Osteoblast (primary cell): ENCODE results near the gene UST. TPM values are rescaled to one million over a fixed set of nuclear protein-coding genes. Genes with fewer than 3 reads are reported as not detected.

ENCODE experiments used
- DNase-seq: peaks from one replicate; pipeline ENCODE4 v3.0.0; 2011; ENCODE audit warnings: low spot score, mixed read lengths; ENCODE audit not compliant: insufficient read length; ENCODE audit errors: missing footprints
- H2AFZ ChIP-seq: 2 replicates; pipeline ENCODE4 v1.6.0; 2011; ENCODE audit warnings: mild to moderate bottlenecking, low read length
- H3K27ac ChIP-seq: 2 replicates; pipeline ENCODE4 v1.5.1; 2011; ENCODE audit warnings: mild to moderate bottlenecking, low read depth, low read length, moderate library complexity
- H3K27me3 ChIP-seq: 2 replicates; pipeline ENCODE4 v1.6.0; 2012; ENCODE audit warnings: mild to moderate bottlenecking, control low read depth, inconsistent platforms, low read length, moderate library complexity; ENCODE audit not compliant: insufficient read depth
- H3K36me3 ChIP-seq: 2 replicates; pipeline ENCODE4 v1.5.1; 2011; ENCODE audit warnings: mild to moderate bottlenecking, low read length, control low read depth, moderate library complexity; ENCODE audit not compliant: insufficient read depth
- H3K4me1 ChIP-seq: 2 replicates; pipeline ENCODE4 v1.5.1; 2011; ENCODE audit warnings: mild to moderate bottlenecking, low read length, control low read depth, moderate library complexity; ENCODE audit not compliant: insufficient read depth
- H3K4me2 ChIP-seq: 2 replicates; pipeline ENCODE4 v1.6.0; 2011; ENCODE audit warnings: mild to moderate bottlenecking, low read length; ENCODE audit not compliant: insufficient read depth
- H3K4me3 ChIP-seq: fragments of 200-600 bp; sonication (generic); 3 replicates; pipeline ENCODE4 v1.5.1; 2012; ENCODE audit warnings: mild to moderate bottlenecking, low read length, inconsistent platforms; ENCODE audit not compliant: insufficient read depth
- H3K79me2 ChIP-seq: 2 replicates; pipeline ENCODE4 v1.6.0; 2012; ENCODE audit warnings: mild to moderate bottlenecking, low read length, control low read depth, inconsistent platforms; ENCODE audit not compliant: insufficient read depth
- H3K9me3 ChIP-seq: 2 replicates; pipeline ENCODE4 v1.5.1; 2011; ENCODE audit warnings: low read depth, low read length, control low read depth
- H4K20me1 ChIP-seq: 2 replicates; pipeline ENCODE4 v1.6.0; 2012; ENCODE audit warnings: mild to moderate bottlenecking, low read length, control low read depth; ENCODE audit not compliant: insufficient read depth
- total RNA-seq: library from RNA; depleted of rRNA; stranded (reverse); fragments of >200 nt; gene quantifications from 2 replicates; pipeline ENCODE4 v1.2.3, GENCODE V29; 2012
- TF ChIP-seq, protein P1 (sequence below): IDR thresholded peaks from 2 replicates; pipeline ENCODE4 v1.5.1; 2011; ENCODE audit warnings: mild to moderate bottlenecking, low read depth, low read length, moderate library complexity; ENCODE audit errors: extremely low read depth

The UST gene
- total RNA-seq, 1 donor = 18.1 TPM

- H3K27me3 ChIP-seq = no peaks in the 10 kb centered on the region
- no peaks in the 10 kb centered on the region for H3K79me2 ChIP-seq
- no peaks in the 10 kb centered on the region for H4K20me1 ChIP-seq
- peaks cover 10% of the 10 kb centered on the region for H3K4me1 ChIP-seq
- TF ChIP-seq, protein P1, sequence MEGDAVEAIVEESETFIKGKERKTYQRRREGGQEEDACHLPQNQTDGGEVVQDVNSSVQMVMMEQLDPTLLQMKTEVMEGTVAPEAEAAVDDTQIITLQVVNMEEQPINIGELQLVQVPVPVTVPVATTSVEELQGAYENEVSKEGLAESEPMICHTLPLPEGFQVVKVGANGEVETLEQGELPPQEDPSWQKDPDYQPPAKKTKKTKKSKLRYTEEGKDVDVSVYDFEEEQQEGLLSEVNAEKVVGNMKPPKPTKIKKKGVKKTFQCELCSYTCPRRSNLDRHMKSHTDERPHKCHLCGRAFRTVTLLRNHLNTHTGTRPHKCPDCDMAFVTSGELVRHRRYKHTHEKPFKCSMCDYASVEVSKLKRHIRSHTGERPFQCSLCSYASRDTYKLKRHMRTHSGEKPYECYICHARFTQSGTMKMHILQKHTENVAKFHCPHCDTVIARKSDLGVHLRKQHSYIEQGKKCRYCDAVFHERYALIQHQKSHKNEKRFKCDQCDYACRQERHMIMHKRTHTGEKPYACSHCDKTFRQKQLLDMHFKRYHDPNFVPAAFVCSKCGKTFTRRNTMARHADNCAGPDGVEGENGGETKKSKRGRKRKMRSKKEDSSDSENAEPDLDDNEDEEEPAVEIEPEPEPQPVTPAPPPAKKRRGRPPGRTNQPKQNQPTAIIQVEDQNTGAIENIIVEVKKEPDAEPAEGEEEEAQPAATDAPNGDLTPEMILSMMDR = no peak
- DNase-seq = no peak
- no peak overlapping the region for H2AFZ ChIP-seq
- no peak overlapping the region for H3K27ac ChIP-seq
- H3K9me3 ChIP-seq = no peaks in the 10 kb centered on the region
- H3K4me3 ChIP-seq = no peak overlapping the region
- no peak overlapping the region for H3K4me2 ChIP-seq
- H3K36me3 ChIP-seq = no peaks in the 10 kb centered on the region
Measured at GRCh38 chr6:148963738-148964137, 216.9 kb downstream of the UST start.

GRCh38 chr6:148964467-148964866 lies 217.6 kb downstream of the UST start:
- TF ChIP-seq, protein P1 = no peak
- Histone ChIP-seq H3K27me3 (no peaks in the 10 kb centered on the region), H3K4me2 (no peak overlapping the region), H3K4me1 (peaks cover 17% of the 10 kb centered on the region), H2AFZ (no peak overlapping the region), H3K36me3 (no peaks in the 10 kb centered on the region), H3K79me2 (no peaks in the 10 kb centered on the region), H3K27ac (no peak overlapping the region), H3K9me3 (no peaks in the 10 kb centered on the region), H4K20me1 (no peaks in the 10 kb centered on the region), H3K4me3 (no peak overlapping the region)
- DNase-seq = no peak

GRCh38 chr6:148965287-148965686 lies 218.5 kb downstream of the UST start:
- no peak overlapping the region for H3K27ac ChIP-seq
- DNase-seq = peak; percentile 46
- H2AFZ ChIP-seq = no peak overlapping the region
- no peak overlapping the region for H3K4me2 ChIP-seq
- H4K20me1 ChIP-seq = no peaks in the 10 kb centered on the region
- no peaks in the 10 kb centered on the region for H3K36me3 ChIP-seq
- H3K9me3 ChIP-seq = no peaks in the 10 kb centered on the region
- no peak overlapping the region for H3K4me3 ChIP-seq
- H3K79me2 ChIP-seq = no peaks in the 10 kb centered on the region
- TF ChIP-seq, protein P1 = no peak
- peaks cover 19% of the 10 kb centered on the region for H3K4me1 ChIP-seq
- no peaks in the 10 kb centered on the region for H3K27me3 ChIP-seq

DNA sequence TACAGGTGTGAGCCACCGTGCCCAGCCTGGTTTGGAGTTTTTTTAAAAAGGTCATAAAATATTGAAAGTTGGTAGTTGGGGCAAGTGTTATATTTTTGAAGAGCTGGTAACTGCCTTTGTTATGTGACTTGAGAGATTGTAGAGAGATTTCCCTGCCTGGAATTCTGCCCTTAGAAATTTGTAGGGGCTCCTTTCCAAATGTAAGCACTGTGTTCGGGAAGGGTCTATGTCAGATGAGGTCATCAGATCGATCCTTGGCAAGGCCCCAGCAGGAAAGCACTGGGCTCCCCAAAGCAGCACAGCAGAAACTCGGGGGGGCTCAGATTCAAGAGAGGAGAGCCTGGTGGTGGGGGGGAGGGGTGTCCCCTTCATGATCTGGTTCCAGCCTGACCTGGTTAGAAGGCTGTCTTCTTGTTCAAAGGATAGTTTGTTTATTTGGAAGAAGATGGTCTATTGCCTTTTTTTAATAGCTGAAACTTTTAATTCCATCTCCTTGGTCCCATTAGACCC lies 220.2 kb downstream of the UST start:
- Histone ChIP-seq H3K27me3 (no peaks in the 10 kb centered on the region), H3K9me3 (no peaks in the 10 kb centered on the region), H3K4me3 (no peak overlapping the region), H3K27ac (no peak overlapping the region), H3K79me2 (no peaks in the 10 kb centered on the region), H4K20me1 (no peaks in the 10 kb centered on the region), H3K36me3 (no peaks in the 10 kb centered on the region), H2AFZ (no peak overlapping the region), H3K4me1 (peaks cover 30% of the 10 kb centered on the region), H3K4me2 (no peak overlapping the region)
- TF ChIP-seq, protein P1 = no peak
- DNase-seq = peak; percentile 30
